Astrocyte (in vitro differentiated cells and primary cell): ENCODE results near the gene PTRH1. TPM values are rescaled to one million over a fixed set of nuclear protein-coding genes. Genes with fewer than 3 reads are reported as not detected.
A peak's percentile ranks its signal among the peaks of the same experiment; 100 is the strongest.

Experiments
- DNase-seq: peaks from one replicate; pipeline ENCODE4 v3.0.0-alpha.2; 2010; ENCODE audit warnings: low read depth
- FAIRE-seq: peaks from 2 replicates; lab custom pipeline; 2011; peaks lifted over from hg19 to GRCh38; lab: Jason Lieb, UNC
- H2AFZ ChIP-seq: 2 replicates; pipeline ENCODE4 v1.6.0; 2012; ENCODE audit warnings: low read depth, low read length, inconsistent platforms
- H3K27ac ChIP-seq: 2 replicates; pipeline ENCODE4 v1.5.1; 2011; ENCODE audit warnings: low read depth, low read length, inconsistent platforms
- H3K27me3 ChIP-seq: 2 replicates; pipeline ENCODE4 v1.6.0; 2011; ENCODE audit warnings: low read length, inconsistent platforms; ENCODE audit not compliant: insufficient read depth
- H3K36me3 ChIP-seq: 2 replicates; pipeline ENCODE4 v1.5.1; 2011; ENCODE audit warnings: low read length, inconsistent platforms; ENCODE audit not compliant: insufficient read depth
- H3K4me1 ChIP-seq: 2 replicates; pipeline ENCODE4 v1.5.1; 2011; ENCODE audit warnings: low read length, inconsistent platforms; ENCODE audit not compliant: insufficient read depth
- H3K4me2 ChIP-seq: 2 replicates; pipeline ENCODE4 v1.6.0; 2012; ENCODE audit warnings: low read length, inconsistent platforms
- H3K4me3 ChIP-seq: 2 replicates; pipeline ENCODE4 v1.5.1; 2011; ENCODE audit warnings: low read depth, mild to moderate bottlenecking, low read length, inconsistent platforms; ENCODE audit not compliant: insufficient read depth
- H3K79me2 ChIP-seq: 2 replicates; pipeline ENCODE4 v1.6.0; 2012; ENCODE audit warnings: mild to moderate bottlenecking, low read length, inconsistent platforms; ENCODE audit not compliant: insufficient read depth
- H3K9ac ChIP-seq: 2 replicates; pipeline ENCODE4 v1.6.0; 2012; ENCODE audit warnings: mild to moderate bottlenecking, low read length, inconsistent platforms
- H3K9me3 ChIP-seq: 2 replicates; pipeline ENCODE4 v1.5.1; 2012; ENCODE audit warnings: low read depth, mild to moderate bottlenecking, low read length, inconsistent platforms; ENCODE audit not compliant: insufficient read depth
- H4K20me1 ChIP-seq: 2 replicates; pipeline ENCODE4 v1.6.0; 2012; ENCODE audit warnings: low read length, inconsistent platforms; ENCODE audit not compliant: insufficient read depth
- H3K27ac Mint-ChIP-seq: one replicate; pipeline ENCODE4 v1.8.0; 2021; ENCODE audit warnings: mild to moderate bottlenecking, mixed read lengths; ENCODE audit not compliant: unreplicated experiment
- H3K27me3 Mint-ChIP-seq: one replicate; pipeline ENCODE4 v1.8.0; 2021; ENCODE audit warnings: low read depth, mixed read lengths; ENCODE audit not compliant: unreplicated experiment
- H3K36me3 Mint-ChIP-seq: one replicate; pipeline ENCODE4 v1.8.0; 2021; ENCODE audit warnings: low read depth, mixed read lengths; ENCODE audit not compliant: unreplicated experiment
- H3K4me1 Mint-ChIP-seq: one replicate; pipeline ENCODE4 v1.8.0; 2021; ENCODE audit warnings: low read depth, mixed read lengths; ENCODE audit not compliant: unreplicated experiment
- H3K4me3 Mint-ChIP-seq: one replicate; pipeline ENCODE4 v1.8.0; 2021; ENCODE audit warnings: mild to moderate bottlenecking, moderate library complexity, mixed read lengths; ENCODE audit not compliant: unreplicated experiment
- H3K9me3 Mint-ChIP-seq: one replicate; pipeline ENCODE4 v1.8.0; 2021; ENCODE audit warnings: mild to moderate bottlenecking, mixed read lengths; ENCODE audit not compliant: unreplicated experiment
- CTCF ChIP-seq: IDR thresholded peaks from 2 replicates; pipeline ENCODE4 v1.5.1; 2011; ENCODE audit warnings: low read depth, mild to moderate bottlenecking, inconsistent platforms, low read length, moderate library complexity; ENCODE audit not compliant: insufficient read depth
- EZH2 ChIP-seq: IDR thresholded peaks from 2 replicates; pipeline ENCODE4 v1.6.1; 2012; ENCODE audit warnings: mild to moderate bottlenecking, low read length, inconsistent platforms; ENCODE audit not compliant: insufficient read depth
- total RNA-seq: library from RNA; stranded (reverse); gene quantifications from 2 replicates; pipeline ENCODE4 v1.2.1, GENCODE V29; 2021

The PTRH1 gene
- total RNA-seq, 1 donor from 2014 or later = 9.9 TPM

GRCh38 chr9:127755061-127756060, 39.9 kb upstream of the PTRH1 start:
- Mint-ChIP-seq H3K27me3 (peaks cover 33% of the 10 kb centered on the region), H3K4me3 (no peak overlapping the region)

GRCh38 chr9:127754099-127755060, 38.9 kb upstream of the PTRH1 start:
- no peak for DNase-seq
- FAIRE-seq = no peak

More at GRCh38 chr9:127755061-127756060, 39.9 kb upstream of the PTRH1 start:
- Mint-ChIP-seq H3K27ac (no peak overlapping the region), H3K4me1 (peaks cover 5% of the 10 kb centered on the region), H3K9me3 (no peaks in the 10 kb centered on the region), H3K36me3 (peaks cover 1% of the 10 kb centered on the region)
- H3K4me1 ChIP-seq = no peaks in the 10 kb centered on the region
- no peak overlapping the region for H2AFZ ChIP-seq
- no peak overlapping the region for H3K27ac ChIP-seq
- H3K79me2 ChIP-seq = no peaks in the 10 kb centered on the region
- no peaks in the 10 kb centered on the region for H3K9me3 ChIP-seq
- FAIRE-seq = no peak
- no peak for DNase-seq
- H3K9ac ChIP-seq = no peak overlapping the region
- no peak overlapping the region for H3K4me3 ChIP-seq
- no peak for TF ChIP-seq CTCF
- TF ChIP-seq EZH2 = no peak
- H3K4me2 ChIP-seq = no peak overlapping the region
- H3K36me3 ChIP-seq = no peaks in the 10 kb centered on the region
- H4K20me1 ChIP-seq = peaks cover 18% of the 10 kb centered on the region
- H3K27me3 ChIP-seq = peaks cover 18% of the 10 kb centered on the region

More at GRCh38 chr9:127754099-127755060, 38.9 kb upstream of the PTRH1 start:
- Histone ChIP-seq H3K4me1 (no peaks in the 10 kb centered on the region), H3K27me3 (peaks cover 18% of the 10 kb centered on the region), H3K4me2 (peak overlapping the region; percentile 62), H3K27ac (no peak overlapping the region), H3K9ac (no peak overlapping the region), H4K20me1 (peaks cover 18% of the 10 kb centered on the region), H2AFZ (no peak overlapping the region), H3K4me3 (no peak overlapping the region), H3K36me3 (no peaks in the 10 kb centered on the region), H3K9me3 (no peaks in the 10 kb centered on the region), H3K79me2 (no peaks in the 10 kb centered on the region)
- Mint-ChIP-seq H3K36me3 (peaks cover 3% of the 10 kb centered on the region), H3K9me3 (no peaks in the 10 kb centered on the region), H3K27me3 (peaks cover 36% of the 10 kb centered on the region), H3K4me3 (no peak overlapping the region), H3K4me1 (peaks cover 5% of the 10 kb centered on the region), H3K27ac (no peak overlapping the region)
- TF ChIP-seq CTCF (no peak), EZH2 (peak; percentile 73)
